ENCODE results near the gene EFL1.

EFL1 gene

DNA sequence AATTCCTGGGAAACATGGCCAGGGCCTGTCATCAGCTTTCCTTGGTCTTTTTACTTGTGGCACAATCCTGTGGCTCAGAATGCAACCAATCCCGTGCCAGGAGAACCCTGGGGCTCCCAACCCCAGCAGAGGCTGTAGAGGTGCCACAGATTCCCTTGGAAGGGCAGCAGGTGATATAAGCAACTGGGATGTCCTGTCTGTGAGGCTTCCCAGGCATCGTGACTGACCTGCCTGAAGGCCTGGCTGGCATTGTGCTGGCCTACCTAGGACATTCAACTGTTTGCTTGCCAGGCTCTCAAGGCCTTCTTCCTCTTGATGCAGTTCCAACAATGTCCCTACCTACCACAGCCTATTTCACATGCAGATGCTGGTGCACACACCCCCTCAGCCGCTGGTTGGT is 144.5 kb downstream of the EFL1 start:
- H3K27ac ChIP-seq = no peak overlapping the region
- TF ChIP-seq, protein P1, sequence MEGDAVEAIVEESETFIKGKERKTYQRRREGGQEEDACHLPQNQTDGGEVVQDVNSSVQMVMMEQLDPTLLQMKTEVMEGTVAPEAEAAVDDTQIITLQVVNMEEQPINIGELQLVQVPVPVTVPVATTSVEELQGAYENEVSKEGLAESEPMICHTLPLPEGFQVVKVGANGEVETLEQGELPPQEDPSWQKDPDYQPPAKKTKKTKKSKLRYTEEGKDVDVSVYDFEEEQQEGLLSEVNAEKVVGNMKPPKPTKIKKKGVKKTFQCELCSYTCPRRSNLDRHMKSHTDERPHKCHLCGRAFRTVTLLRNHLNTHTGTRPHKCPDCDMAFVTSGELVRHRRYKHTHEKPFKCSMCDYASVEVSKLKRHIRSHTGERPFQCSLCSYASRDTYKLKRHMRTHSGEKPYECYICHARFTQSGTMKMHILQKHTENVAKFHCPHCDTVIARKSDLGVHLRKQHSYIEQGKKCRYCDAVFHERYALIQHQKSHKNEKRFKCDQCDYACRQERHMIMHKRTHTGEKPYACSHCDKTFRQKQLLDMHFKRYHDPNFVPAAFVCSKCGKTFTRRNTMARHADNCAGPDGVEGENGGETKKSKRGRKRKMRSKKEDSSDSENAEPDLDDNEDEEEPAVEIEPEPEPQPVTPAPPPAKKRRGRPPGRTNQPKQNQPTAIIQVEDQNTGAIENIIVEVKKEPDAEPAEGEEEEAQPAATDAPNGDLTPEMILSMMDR (conservative IDR thresholded peaks at IDR 0.05) = no peak
- no peak for TF ChIP-seq ZFX (IDR thresholded peaks at IDR 0.05)

DNA sequence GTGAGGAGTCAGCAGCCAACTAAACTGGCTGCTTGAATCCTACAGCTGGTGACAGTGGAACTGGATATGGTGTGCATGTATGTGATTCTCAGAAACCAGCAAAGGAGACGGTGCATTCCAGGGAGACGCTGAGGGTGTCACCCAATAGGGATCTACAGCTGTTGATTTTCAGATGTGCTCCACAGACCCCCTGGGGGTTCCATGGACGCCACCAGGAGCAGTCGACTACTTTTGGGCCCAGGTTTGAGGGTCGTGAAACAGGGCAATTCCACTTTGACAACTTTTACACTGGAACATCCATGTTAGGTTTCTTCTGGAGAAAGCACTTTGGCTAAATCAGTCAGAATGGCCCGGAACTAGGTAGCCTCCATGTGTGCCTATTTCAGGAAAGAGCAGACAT is 145.2 kb downstream of the EFL1 start:
- H3K27ac ChIP-seq = no peak overlapping the region
- no peak for TF ChIP-seq ZFX (IDR thresholded peaks at IDR 0.05)
- TF ChIP-seq, protein P1 (conservative IDR thresholded peaks at IDR 0.05) = no peak

DNA sequence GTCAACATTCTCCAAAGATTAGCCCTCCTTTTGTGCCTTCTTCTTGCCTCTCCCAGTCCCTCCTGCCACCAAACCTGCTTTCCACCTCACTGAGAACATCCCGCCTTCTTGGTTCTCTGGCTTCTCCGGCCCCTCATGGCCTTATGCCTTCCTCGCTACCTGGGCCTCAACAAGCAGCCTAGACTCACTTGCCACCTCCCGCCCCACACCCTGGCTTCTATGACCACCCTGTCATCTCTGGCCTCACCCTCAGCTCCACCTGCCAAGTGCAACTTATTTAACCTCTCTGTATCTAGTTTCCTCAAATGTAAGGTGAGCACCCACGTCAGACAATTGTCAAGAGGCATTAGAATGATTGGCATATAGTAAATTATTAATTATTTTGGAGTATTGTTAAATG is 147.9 kb downstream of the EFL1 start:
- H3K27ac ChIP-seq = no peak overlapping the region
- TF ChIP-seq ZFX (IDR thresholded peaks at IDR 0.05) = no peak
- TF ChIP-seq, protein P1 (conservative IDR thresholded peaks at IDR 0.05) = no peak

DNA sequence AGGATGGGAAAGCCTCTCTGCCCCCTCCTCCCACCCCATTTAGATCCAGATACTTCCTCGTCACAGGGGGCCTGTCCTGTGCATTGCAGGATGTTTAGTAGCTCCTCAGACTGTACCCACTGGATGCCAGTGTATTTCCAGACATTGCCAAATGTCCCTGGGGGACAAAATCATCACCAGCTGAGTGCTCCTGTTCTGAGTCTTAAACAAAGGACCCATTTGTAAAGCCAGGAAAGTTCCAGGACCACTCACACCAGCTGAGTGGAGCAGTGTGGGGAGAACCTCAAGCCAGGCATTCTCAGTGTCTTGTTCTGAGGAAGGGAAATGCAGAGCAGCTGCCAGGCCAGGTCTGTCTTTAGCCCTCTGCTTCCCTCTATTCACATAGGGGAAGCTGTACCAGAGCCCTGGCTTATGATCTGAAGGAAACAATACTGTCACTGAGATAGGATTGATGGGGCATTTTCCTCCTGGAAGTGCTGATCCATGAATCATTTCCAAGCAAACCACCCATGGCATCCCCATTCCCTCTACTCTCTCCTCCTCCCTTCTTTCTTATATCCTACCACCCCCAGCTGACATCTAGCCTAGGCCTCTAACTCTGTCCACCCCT is 149.3 kb downstream of the EFL1 start:
- TF ChIP-seq, protein P1 (conservative IDR thresholded peaks at IDR 0.05) = no peak
- TF ChIP-seq ZFX (IDR thresholded peaks at IDR 0.05) = no peak
- H3K27ac ChIP-seq = no peak overlapping the region

DNA sequence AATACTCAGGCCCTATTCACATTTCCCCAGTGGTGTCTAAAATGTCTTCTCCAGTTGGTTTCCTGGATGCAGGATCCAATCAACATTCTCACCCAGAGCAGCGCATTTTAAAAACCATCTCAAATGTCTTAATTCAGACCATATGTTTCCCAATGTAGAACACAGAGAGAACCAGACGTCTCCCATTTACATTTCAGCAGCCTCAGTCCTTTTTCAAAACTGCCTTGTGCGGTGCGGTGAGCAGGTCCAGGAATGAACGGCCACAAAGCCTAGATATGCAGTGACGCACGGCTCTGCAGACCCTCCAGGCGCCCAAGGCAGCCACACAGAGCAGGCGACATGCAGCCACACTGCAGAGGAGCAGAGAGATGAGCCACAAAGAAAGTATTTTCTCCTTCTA is 150.6 kb downstream of the EFL1 start:
- TF ChIP-seq, protein P1 (conservative IDR thresholded peaks at IDR 0.05) = no peak
- TF ChIP-seq ZFX (IDR thresholded peaks at IDR 0.05) = no peak
- H3K27ac ChIP-seq = no peak overlapping the region

DNA sequence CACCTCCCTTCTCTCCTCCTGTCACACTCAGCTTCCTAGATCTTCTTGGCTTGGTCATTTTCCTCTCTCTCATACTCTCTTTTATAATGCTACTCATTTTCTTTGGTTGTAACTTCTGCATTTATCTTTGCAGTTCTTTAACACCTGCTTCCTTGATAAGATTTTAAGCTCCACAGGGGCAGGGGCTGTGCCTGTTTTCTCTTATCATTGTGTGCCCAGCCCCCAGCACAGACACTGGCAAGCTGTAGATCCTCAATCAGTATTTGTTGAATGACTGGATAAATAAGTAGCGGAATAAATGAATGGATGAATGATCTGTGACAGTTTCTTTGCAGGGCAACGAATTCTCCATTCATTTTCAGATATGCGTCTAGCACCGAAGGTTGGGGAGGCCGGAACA is 152.4 kb downstream of the EFL1 start:
- TF ChIP-seq, protein P1 (conservative IDR thresholded peaks at IDR 0.05) = no peak
- TF ChIP-seq ZFX (IDR thresholded peaks at IDR 0.05) = no peak
- H3K27ac ChIP-seq = no peak overlapping the region

DNA sequence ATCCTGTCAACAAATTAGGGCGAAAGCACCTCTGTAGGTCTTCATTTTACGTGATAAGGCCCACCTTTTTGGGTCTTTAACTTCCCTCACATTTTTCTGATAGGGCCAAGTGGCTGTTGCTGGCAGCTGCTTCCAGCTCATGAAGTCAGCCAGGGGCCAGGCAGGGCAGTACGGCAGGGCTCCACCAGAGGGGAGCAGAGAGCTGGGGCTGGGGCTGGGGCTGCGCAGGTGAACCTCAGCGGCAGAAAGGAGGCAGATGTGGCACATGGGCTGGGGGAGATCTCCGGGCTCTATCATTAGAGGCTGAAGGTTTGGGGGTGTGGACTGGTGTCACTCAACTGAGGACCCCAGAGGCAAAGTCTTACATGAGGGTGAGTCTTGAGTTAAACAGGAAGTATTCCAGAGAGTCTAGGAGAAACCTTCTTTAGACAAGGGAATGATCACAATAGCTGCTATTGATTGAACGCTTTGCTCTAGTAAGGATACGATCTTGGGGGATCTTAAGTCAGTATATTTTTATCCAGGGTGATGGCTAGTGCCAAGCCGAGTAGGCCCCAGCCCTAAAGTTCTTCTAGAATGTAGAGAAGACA is 153.9 kb downstream of the EFL1 start:
- TF ChIP-seq, protein P1 (conservative IDR thresholded peaks at IDR 0.05) = peak; percentile 99
- TF ChIP-seq ZFX (IDR thresholded peaks at IDR 0.05) = no peak
- no peak overlapping the region for H3K27ac ChIP-seq

All from C4-2B (cell line).